Hematopoietic multipotent progenitor cell treated with erythropoietin and hydrocortisone succinate and interleukin-3 and kit ligand, for 17 days (in vitro differentiated cells): ENCODE results near the gene FAM118A.
A peak's percentile ranks its signal among the peaks of the same experiment; 100 is the strongest.
"Not testable (repeated sequence)": the region's sequence is repeated elsewhere in the genome, so short reads cannot be mapped to it uniquely, and the experiment has no call there.

ENCODE experiments used
- DNase-seq: peaks from one replicate; pipeline ENCODE4 v3.0.0-alpha.2; 2015; ENCODE audit warnings: low spot score

Gene FAM118A

GRCh38 chr22:45331486-45331885, 21.8 kb downstream of the FAM118A start:
- DNase-seq: no peak

GRCh38 chr22:45332001-45332400, 22.3 kb downstream of the FAM118A start:
- DNase-seq: no peak

- DNase-seq: no peak
Measured at GRCh38 chr22:45334068-45334467, 24.3 kb downstream of the FAM118A start.

GRCh38 chr22:45334528-45334927, 24.8 kb downstream of the FAM118A start:
- no peak for DNase-seq

GRCh38 chr22:45335021-45335818, 25.5 kb downstream of the FAM118A start:
- DNase-seq: no peak

- DNase-seq: no peak
Measured at GRCh38 chr22:45335854-45336522, 26.3 kb downstream of the FAM118A start.

GRCh38 chr22:45336971-45337431, 27.3 kb downstream of the FAM118A start:
- DNase-seq: no peak

- DNase-seq: no peak
Measured at GRCh38 chr22:45337536-45337935, 27.8 kb downstream of the FAM118A start.

- no peak for DNase-seq
Measured at GRCh38 chr22:45338795-45339194, 29.1 kb downstream of the FAM118A start.

- no peak for DNase-seq
Measured at GRCh38 chr22:45340323-45340722, 30.6 kb downstream of the FAM118A start.

- DNase-seq: peak; percentile 66
Measured at GRCh38 chr22:45341498-45341897, 31.8 kb downstream of the FAM118A start.

GRCh38 chr22:45343143-45343542, 33.4 kb downstream of the FAM118A start:
- no peak for DNase-seq

GRCh38 chr22:45344334-45344733, 34.6 kb downstream of the FAM118A start:
- peak; percentile 47 for DNase-seq

- DNase-seq: no peak
Measured at GRCh38 chr22:45349916-45350315, 40.2 kb downstream of the FAM118A start.

GRCh38 chr22:45351956-45352355, 42.2 kb downstream of the FAM118A start:
- no peak for DNase-seq

GRCh38 chr22:45352757-45353156, 43.0 kb downstream of the FAM118A start:
- DNase-seq: not testable (repeated sequence)

- no peak for DNase-seq
Measured at GRCh38 chr22:45353786-45354185, 44.1 kb downstream of the FAM118A start.

- DNase-seq: no peak
Measured at GRCh38 chr22:45357490-45357889, 47.8 kb downstream of the FAM118A start.

GRCh38 chr22:45358127-45358526, 48.4 kb downstream of the FAM118A start:
- DNase-seq: no peak

- DNase-seq: no peak
Measured at GRCh38 chr22:45359627-45360026, 49.9 kb downstream of the FAM118A start.

- no peak for DNase-seq
Measured at GRCh38 chr22:45366713-45367112, 57.0 kb downstream of the FAM118A start.

GRCh38 chr22:45373592-45373991, 63.9 kb downstream of the FAM118A start:
- not testable (repeated sequence) for DNase-seq

- DNase-seq: no peak
Measured at GRCh38 chr22:45376009-45376408, 66.3 kb downstream of the FAM118A start.
